Mesendoderm (in vitro differentiated cells): ENCODE measurements around the gene MOB3B.

ENCODE experiments used
- DNase-seq: peaks from one replicate; pipeline ENCODE4 v3.0.0; 2013
- H2AK5ac ChIP-seq: 2 replicates; pipeline ENCODE4 v1.6.1; 2013; ENCODE audit warnings: low read length, inconsistent platforms
- H2BK120ac ChIP-seq: 2 replicates; pipeline ENCODE4 v1.6.1; 2013; ENCODE audit warnings: low read depth, mild to moderate bottlenecking, low read length, moderate library complexity, mixed read lengths
- H2BK15ac ChIP-seq: replicated peaks from 2 replicates; pipeline ENCODE4 v1.6.1; 2013; ENCODE audit warnings: low read depth, mild to moderate bottlenecking, moderate library complexity
- H2BK5ac ChIP-seq: 2 replicates; pipeline ENCODE4 v1.6.1; 2013; ENCODE audit warnings: low read length, inconsistent platforms
- H3K18ac ChIP-seq: 2 replicates; pipeline ENCODE4 v1.6.1; 2013; ENCODE audit warnings: mild to moderate bottlenecking, low read length, mixed read lengths
- H3K23ac ChIP-seq: one replicate; pipeline ENCODE4 v1.6.1; 2013; ENCODE audit warnings: low read length
- H3K27ac ChIP-seq: 2 replicates; pipeline ENCODE4 v1.5.1; 2013; ENCODE audit warnings: low read depth, mild to moderate bottlenecking, inconsistent platforms, low read length, moderate library complexity
- H3K27me3 ChIP-seq: 2 replicates; pipeline ENCODE4 v1.6.1; 2013; ENCODE audit warnings: low read length, control low read depth, mild to moderate bottlenecking, inconsistent platforms; ENCODE audit not compliant: insufficient read depth, poor library complexity
- H3K36me3 ChIP-seq: 2 replicates; pipeline ENCODE4 v1.6.1; 2013; ENCODE audit warnings: low read length, inconsistent platforms; ENCODE audit not compliant: control insufficient read depth, insufficient read depth
- H3K4ac ChIP-seq: one replicate; pipeline ENCODE4 v1.6.1; 2013; ENCODE audit warnings: low read depth, mild to moderate bottlenecking, low read length, moderate library complexity
- H3K4me1 ChIP-seq: 2 replicates; pipeline ENCODE4 v1.6.1; 2013; ENCODE audit warnings: low read depth, low read length, inconsistent platforms; ENCODE audit not compliant: control insufficient read depth
- H3K4me2 ChIP-seq: 2 replicates; pipeline ENCODE4 v1.6.1; 2013; ENCODE audit warnings: low read length
- H3K4me3 ChIP-seq: 2 replicates; pipeline ENCODE4 v1.5.1; 2013; ENCODE audit warnings: mild to moderate bottlenecking, low read length
- H3K56ac ChIP-seq: one replicate; pipeline ENCODE4 v1.6.1; 2013; ENCODE audit warnings: low read length
- H3K79me1 ChIP-seq: 2 replicates; pipeline ENCODE4 v1.6.1; 2013; ENCODE audit warnings: low read length, inconsistent platforms
- H3K79me2 ChIP-seq: 2 replicates; pipeline ENCODE4 v1.6.1; 2013; ENCODE audit warnings: mild to moderate bottlenecking, low read length; ENCODE audit not compliant: control insufficient read depth, insufficient read depth
- H3K9ac ChIP-seq: 2 replicates; pipeline ENCODE4 v1.6.1; 2013; ENCODE audit warnings: low read length, inconsistent platforms
- H4K5ac ChIP-seq: one replicate; pipeline ENCODE4 v1.6.1; 2013; ENCODE audit warnings: low read length
- H4K8ac ChIP-seq: one replicate; pipeline ENCODE4 v1.6.1; 2013; ENCODE audit warnings: low read depth, mild to moderate bottlenecking, control low read depth, low read length, moderate library complexity
- WGBS: extraction: QIAGEN DNeasy Blood & Tissue Kit; methylation state at CpG from one replicate; pipeline ENCODE4 v1.1.7; 2013; ENCODE audit warnings: low lambda C conversion rate, missing lambda C conversion rate; ENCODE audit not compliant: insufficient coverage; ENCODE audit errors: extremely low coverage; 5-methylcytosine and 5-hydroxymethylcytosine counted together

Gene MOB3B

DNA sequence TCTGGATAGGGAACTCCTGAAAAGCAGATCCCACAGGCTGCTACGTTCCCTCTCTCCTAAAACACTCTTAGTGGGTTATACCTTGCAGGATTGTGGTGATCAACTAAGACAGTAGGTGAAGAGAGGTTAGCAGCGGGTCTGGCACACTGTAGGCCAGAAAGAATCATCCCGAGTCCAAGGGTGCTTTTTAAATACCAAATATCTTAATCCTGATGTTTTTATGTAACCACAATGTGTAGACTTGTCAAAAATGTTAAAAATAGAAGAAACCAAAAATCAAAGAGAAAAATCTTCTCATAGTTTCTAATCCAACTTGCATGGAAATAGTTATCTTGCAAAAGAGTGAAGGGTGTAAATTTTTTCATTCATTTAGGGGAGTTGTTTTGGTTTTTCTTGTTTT lies 57.8 kb downstream of the MOB3B start:
- Histone ChIP-seq H3K56ac (no peak overlapping the region), H3K27ac (no peak overlapping the region), H2BK15ac (no peak overlapping the region), H3K18ac (no peak overlapping the region), H3K4me1 (no peaks in the 10 kb centered on the region), H2AK5ac (no peak overlapping the region), H2BK5ac (no peak overlapping the region), H3K23ac (no peak overlapping the region), H3K4me2 (no peak overlapping the region), H2BK120ac (no peak overlapping the region), H4K5ac (no peak overlapping the region), H3K27me3 (no peaks in the 10 kb centered on the region), H4K8ac (no peak overlapping the region), H3K4me3 (no peak overlapping the region), H3K79me2 (no peaks in the 10 kb centered on the region), H3K9ac (no peak overlapping the region), H3K4ac (no peak overlapping the region), H3K79me1 (no peaks in the 10 kb centered on the region), H3K36me3 (no peaks in the 10 kb centered on the region)
- DNase-seq = no peak
- no CpG with 5 or more reads among the region's 3 CpGs for WGBS

DNA sequence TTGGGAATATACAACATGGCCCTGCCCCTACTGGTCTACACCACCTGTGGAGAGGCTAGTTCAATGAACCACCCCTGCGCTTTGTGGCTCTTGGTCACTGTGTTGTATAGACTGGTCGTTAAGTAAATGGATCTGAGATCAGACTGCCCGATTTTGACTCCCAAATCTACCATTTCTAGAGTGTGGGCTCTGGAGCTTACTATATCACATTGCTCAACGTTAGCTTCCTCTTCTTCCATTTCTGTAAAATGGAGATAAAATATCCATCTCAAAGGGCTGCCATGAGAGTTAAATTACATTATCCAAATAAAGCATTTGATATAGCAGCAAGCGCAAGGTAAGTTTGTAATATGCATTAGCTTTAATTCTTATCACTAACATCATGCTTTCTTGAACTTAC lies 58.2 kb downstream of the MOB3B start:
- Histone ChIP-seq H4K8ac (no peak overlapping the region), H3K4me3 (no peak overlapping the region), H3K27me3 (no peaks in the 10 kb centered on the region), H3K9ac (no peak overlapping the region), H3K56ac (no peak overlapping the region), H3K36me3 (no peaks in the 10 kb centered on the region), H4K5ac (no peak overlapping the region), H3K23ac (no peak overlapping the region), H3K4me2 (no peak overlapping the region), H2BK15ac (no peak overlapping the region), H3K79me1 (no peaks in the 10 kb centered on the region), H2BK5ac (no peak overlapping the region), H2BK120ac (no peak overlapping the region), H2AK5ac (no peak overlapping the region), H3K27ac (no peak overlapping the region), H3K4me1 (no peaks in the 10 kb centered on the region), H3K79me2 (no peaks in the 10 kb centered on the region), H3K4ac (no peak overlapping the region), H3K18ac (no peak overlapping the region)
- no CpG with 5 or more reads among the region's 5 CpGs for WGBS
- DNase-seq = no peak

DNA sequence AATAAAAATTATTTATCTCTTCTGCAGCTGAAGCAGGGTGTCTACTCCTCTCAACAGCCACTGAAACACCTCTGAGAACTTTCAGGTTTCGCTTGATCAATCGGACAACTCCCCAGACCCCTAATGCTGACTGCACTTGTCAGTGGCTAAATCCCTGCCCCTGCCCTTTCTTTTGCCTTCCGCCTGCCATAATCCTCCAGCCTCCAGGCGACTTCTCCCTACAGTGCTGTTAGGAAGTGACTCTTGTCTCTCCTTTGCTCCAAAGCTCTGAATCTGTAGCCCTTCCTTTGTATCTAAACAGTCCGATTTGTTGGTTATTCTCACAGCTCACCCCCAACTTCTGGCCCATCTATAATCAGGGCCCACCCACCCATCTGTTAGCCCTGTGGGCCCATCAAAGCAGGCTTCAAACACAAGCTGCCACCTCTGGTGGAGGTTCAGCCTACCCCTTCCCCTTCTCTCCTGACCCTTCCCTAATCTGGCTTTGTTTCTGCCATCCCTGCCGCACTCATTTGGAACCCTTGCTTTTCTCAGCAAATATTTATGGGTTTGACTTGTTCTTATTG lies 59.2 kb downstream of the MOB3B start:
- Histone ChIP-seq H2BK5ac (no peak overlapping the region), H3K36me3 (no peaks in the 10 kb centered on the region), H3K79me2 (no peaks in the 10 kb centered on the region), H3K56ac (peak overlapping the region; percentile 31), H3K27ac (no peak overlapping the region), H3K4me2 (no peak overlapping the region), H3K4ac (no peak overlapping the region), H2AK5ac (no peak overlapping the region), H2BK120ac (no peak overlapping the region), H3K79me1 (no peaks in the 10 kb centered on the region), H3K9ac (no peak overlapping the region), H4K8ac (no peak overlapping the region), H3K23ac (no peak overlapping the region), H4K5ac (no peak overlapping the region), H3K18ac (no peak overlapping the region), H2BK15ac (no peak overlapping the region), H3K4me3 (no peak overlapping the region), H3K4me1 (no peaks in the 10 kb centered on the region), H3K27me3 (no peaks in the 10 kb centered on the region)
- DNase-seq = no peak
- WGBS = no CpG with 5 or more reads among the region's 6 CpGs

DNA sequence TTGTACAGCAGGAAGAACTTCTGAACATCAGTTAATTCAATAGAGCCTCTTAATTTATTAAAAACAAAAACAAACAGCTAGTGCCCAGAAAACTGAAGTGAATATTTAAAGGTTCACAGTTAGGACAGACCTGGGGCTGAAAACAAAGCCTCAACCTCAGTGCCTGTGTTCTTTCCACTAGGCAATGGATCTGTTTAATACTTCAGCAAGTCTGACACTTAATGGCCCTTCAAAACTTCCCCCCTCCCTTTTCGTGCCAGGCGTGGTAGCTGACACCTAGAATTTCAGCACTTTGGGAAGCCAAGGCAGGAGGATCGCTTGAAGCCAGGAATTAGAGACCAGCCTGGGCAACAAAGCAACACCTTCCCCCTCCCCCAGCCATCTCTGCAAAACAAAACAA lies 60.1 kb downstream of the MOB3B start:
- H3K4ac ChIP-seq = no peak overlapping the region
- no peak overlapping the region for H3K4me3 ChIP-seq
- no peak overlapping the region for H2AK5ac ChIP-seq
- H3K23ac ChIP-seq = no peak overlapping the region
- H2BK120ac ChIP-seq = no peak overlapping the region
- no peak overlapping the region for H3K18ac ChIP-seq
- no peak overlapping the region for H3K4me2 ChIP-seq
- no peak overlapping the region for H4K8ac ChIP-seq
- H3K27me3 ChIP-seq = no peaks in the 10 kb centered on the region
- no peak overlapping the region for H3K56ac ChIP-seq
- H3K4me1 ChIP-seq = no peaks in the 10 kb centered on the region
- no peaks in the 10 kb centered on the region for H3K36me3 ChIP-seq
- H3K79me1 ChIP-seq = no peaks in the 10 kb centered on the region
- DNase-seq = no peak
- WGBS = no CpG with 5 or more reads among the region's 3 CpGs
- H2BK15ac ChIP-seq = no peak overlapping the region
- H4K5ac ChIP-seq = no peak overlapping the region
- H3K9ac ChIP-seq = no peak overlapping the region
- H3K79me2 ChIP-seq = no peaks in the 10 kb centered on the region
- H2BK5ac ChIP-seq = no peak overlapping the region
- no peak overlapping the region for H3K27ac ChIP-seq

DNA sequence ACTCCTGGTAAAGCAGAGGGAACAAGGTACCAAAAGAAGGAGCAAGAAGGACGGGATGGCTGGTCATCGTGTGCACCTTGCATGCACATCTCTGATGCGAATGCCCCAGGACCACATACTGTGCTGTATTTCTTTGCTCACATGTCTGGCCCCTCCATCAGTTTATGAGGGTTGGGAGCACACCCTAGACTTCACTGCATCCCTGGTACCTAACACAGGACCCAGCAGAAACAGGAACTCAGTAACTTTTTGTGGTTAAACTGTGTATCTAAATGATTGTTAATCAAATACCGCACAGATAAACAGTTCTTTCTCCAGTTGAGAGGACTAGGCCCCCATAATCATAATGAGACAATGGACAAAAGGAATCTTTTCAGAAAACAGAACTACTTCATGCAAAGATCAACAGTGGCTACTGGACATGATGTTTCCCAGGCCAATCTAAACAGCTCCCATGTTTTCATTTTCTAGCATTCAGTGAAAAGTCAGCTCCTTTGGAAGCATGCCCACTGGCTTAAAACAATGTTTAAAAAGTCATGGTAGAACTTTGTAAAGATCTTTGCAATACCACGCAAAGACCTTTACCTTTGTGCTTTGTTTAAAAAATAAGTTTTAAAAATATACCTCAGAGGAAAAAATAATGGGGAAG lies 61.0 kb downstream of the MOB3B start:
- no CpG with 5 or more reads among the region's 5 CpGs for WGBS
- Histone ChIP-seq H4K8ac (no peak overlapping the region), H3K36me3 (no peaks in the 10 kb centered on the region), H2BK120ac (no peak overlapping the region), H4K5ac (no peak overlapping the region), H3K79me1 (no peaks in the 10 kb centered on the region), H3K27me3 (no peaks in the 10 kb centered on the region), H2AK5ac (no peak overlapping the region), H3K18ac (no peak overlapping the region), H3K56ac (no peak overlapping the region), H3K4me2 (no peak overlapping the region), H3K27ac (no peak overlapping the region), H3K23ac (no peak overlapping the region), H2BK5ac (no peak overlapping the region), H3K9ac (no peak overlapping the region), H2BK15ac (no peak overlapping the region), H3K79me2 (no peaks in the 10 kb centered on the region), H3K4me1 (no peaks in the 10 kb centered on the region), H3K4me3 (no peak overlapping the region), H3K4ac (no peak overlapping the region)
- DNase-seq = no peak

DNA sequence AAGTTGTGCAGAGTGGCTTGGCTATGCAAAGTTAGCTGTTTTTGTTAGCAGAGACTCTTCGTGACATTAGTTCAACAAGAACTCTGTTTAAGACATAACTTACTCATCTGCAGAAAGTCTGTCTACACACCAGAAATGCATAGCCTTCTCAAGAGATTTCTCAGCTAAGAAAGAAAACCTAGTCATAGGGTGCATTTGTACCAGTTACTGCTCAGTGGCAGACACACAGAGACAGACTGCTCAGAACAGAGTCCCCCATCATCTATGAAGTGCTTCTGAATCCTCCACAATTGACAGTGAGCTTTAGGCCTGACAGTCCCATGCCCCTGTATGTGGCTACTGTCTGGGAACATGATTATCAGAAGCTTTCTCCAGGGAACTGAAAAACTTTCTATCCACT lies 61.6 kb downstream of the MOB3B start:
- Histone ChIP-seq H3K56ac (no peak overlapping the region), H3K27ac (no peak overlapping the region), H2BK120ac (no peak overlapping the region), H4K8ac (no peak overlapping the region), H3K27me3 (no peaks in the 10 kb centered on the region), H3K4me2 (no peak overlapping the region), H3K18ac (no peak overlapping the region), H4K5ac (no peak overlapping the region), H2BK5ac (no peak overlapping the region), H3K9ac (no peak overlapping the region), H3K36me3 (no peaks in the 10 kb centered on the region), H3K4me1 (no peaks in the 10 kb centered on the region), H3K79me1 (no peaks in the 10 kb centered on the region), H2BK15ac (no peak overlapping the region), H3K79me2 (no peaks in the 10 kb centered on the region), H2AK5ac (no peak overlapping the region), H3K4me3 (no peak overlapping the region), H3K23ac (no peak overlapping the region), H3K4ac (no peak overlapping the region)
- no peak for DNase-seq
- no CpG with 5 or more reads among the region's 1 CpG for WGBS
